Stimulated activated CD4-positive, alpha-beta T cell treated with anti-CD3 and anti-CD28 coated beads, Interleukin-4, amount 100 ng/mL, for 48 hours (primary cell): ENCODE measurements around the gene TUNAR.

ENCODE experiments used
- DNase-seq, 2 donors: peaks; one replicate each; pipeline ENCODE4 v3.0.0-alpha.2; 2020; ENCODE audit warnings: low read depth in 2 of 2

The TUNAR gene

GRCh38 chr14:95872777-95873176 is 3.9 kb upstream of the TUNAR start:
- DNase-seq, result no peak

- no peak for DNase-seq
These were observed 536 bp upstream of the TUNAR start for GRCh38 chr14:95875831-95876760.

GRCh38 chr14:95877633-95878032 is 1.0 kb downstream of the TUNAR start:
- DNase-seq, result no peak

- no peak for DNase-seq
These were observed 7.7 kb downstream of the TUNAR start for GRCh38 chr14:95884377-95884776.

GRCh38 chr14:95885278-95885677 is 8.6 kb downstream of the TUNAR start:
- DNase-seq, result no peak

DNA sequence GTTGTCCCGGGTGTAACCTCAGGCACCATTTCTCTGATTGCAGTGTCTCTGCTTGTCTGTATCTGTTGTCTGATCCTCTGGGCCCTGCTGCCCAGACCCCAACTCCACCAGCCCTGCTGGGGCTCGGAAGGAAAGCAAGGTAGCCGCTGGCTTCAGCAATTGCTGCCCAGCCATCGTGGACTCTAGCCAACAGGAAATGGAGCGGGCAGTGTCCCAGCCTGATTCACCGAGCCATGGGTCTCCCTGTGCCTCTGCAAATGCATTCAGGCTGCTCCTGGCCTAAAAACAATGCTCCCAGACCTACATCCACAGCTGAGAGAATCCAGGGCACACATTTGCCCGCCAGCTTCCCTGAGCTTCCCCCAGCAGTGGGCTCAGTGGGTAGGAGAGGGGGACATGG is 9.2 kb downstream of the TUNAR start:
- no peak for DNase-seq

GRCh38 chr14:95886366-95887056 is 9.9 kb downstream of the TUNAR start:
- DNase-seq, result no peak

DNA sequence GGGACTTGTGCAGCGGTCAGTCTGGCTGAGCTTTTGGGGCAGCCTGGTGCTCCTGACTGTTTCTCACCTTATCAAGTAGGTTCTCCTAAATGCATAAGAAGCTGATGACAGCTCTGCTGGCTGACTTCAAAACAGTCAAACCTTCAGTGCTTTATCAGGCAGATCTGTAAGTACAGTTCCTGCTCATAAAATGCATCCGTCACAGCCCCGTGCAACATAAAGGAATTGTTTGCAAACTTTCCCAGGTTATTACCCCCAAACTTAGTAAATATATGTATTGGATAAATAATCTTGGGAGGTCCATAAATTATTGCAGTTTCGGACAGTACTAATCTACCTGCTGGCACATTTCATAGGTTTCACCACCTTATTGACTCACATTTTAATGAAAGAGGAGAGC is 10.7 kb downstream of the TUNAR start:
- DNase-seq, result no peak

- DNase-seq, result no peak
These were observed 12.8 kb downstream of the TUNAR start for GRCh38 chr14:95889236-95889979.

DNA sequence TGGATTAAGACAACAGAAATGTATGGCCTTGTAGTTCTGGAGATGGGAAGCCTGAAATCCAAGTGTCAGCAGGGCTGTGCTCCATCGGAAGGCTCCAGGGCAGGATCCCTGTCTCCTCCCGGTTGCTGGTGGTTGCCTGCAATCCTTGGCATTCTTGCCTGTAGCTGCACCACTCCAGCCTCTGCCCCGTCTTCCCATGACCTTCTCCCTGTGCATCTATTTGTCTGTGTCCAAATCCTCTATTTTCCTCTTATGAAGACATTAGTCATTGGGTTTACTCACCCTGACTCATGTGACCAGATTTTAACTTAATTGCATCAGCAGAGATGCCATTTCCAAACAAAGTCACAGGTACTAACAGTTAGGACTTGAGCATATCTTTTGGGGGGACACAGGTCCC is 15.1 kb downstream of the TUNAR start:
- no peak for DNase-seq

DNA sequence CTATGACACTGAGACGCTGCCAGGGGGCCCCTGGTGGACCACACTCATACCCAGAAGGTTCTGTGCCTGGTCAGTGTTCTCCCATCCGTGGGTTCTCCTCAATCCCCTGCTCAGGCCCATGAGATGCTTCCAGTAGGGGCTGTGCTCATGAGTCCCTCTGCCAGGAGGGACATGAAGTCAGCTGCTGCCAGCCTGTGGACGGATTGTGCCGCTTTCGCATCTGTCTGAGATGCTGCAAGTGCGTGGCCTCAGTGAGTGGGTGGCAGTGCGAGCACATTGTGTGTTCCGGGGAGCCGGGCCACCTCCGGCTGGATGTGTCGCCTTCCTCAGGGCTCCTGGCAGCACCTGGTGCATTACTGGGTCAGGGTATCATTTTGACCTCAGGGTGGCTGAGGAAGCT is 15.5 kb downstream of the TUNAR start:
- DNase-seq, result no peak

DNA sequence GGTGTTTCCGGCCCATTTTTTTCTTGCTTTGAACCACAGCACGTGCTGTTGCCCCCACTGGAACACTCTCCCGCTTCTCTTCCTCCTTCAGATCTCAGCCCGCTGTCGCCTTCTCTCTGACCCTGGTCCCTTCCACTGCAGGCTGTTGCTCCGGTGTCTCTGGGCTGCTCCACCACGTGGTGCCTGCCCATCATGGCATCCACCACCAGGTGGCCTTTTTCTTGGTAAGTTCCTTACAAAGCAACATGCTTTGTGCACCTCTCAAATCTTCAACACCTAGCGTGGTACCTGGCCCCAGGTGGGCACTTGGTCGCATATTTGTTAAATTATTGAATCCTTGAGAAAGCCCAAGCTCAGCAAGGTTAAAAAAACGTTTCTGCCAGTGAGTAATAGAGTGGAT is 19.1 kb downstream of the TUNAR start:
- DNase-seq, result peak in 1 of 2 donors; percentile 6

- DNase-seq, result no peak
These were observed 20.0 kb downstream of the TUNAR start for GRCh38 chr14:95896498-95897135.

- no peak for DNase-seq
These were observed 20.6 kb downstream of the TUNAR start for GRCh38 chr14:95897280-95897679.

- DNase-seq, result no peak
These were observed 24.4 kb downstream of the TUNAR start for GRCh38 chr14:95901054-95901453.

DNA sequence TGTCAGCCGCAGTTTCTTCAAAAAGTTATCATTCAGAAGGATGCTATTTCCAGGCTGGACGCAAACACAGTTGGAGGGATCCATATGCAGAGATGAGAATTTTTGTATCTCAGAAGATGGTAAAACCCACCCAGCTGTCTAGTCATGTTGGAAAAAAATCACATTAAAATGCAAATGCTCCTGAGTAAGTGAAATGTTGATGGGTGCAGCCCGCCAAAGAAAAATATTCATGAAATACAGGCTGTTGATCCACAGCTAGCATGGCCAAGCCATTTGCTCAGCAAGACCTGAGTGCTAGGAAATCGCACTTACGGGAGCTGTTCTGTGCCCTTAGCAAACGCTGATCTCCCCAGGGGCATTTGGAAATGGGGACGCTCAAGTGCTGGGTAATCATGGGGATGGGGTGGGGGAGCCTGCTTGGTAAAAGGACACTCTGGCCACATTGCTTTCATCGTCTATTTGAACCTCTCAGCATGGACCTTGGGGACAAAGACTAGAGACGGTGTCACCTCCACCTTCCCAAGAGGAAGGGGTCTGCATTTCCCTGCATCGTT is 25.7 kb downstream of the TUNAR start:
- no peak for DNase-seq

DNA sequence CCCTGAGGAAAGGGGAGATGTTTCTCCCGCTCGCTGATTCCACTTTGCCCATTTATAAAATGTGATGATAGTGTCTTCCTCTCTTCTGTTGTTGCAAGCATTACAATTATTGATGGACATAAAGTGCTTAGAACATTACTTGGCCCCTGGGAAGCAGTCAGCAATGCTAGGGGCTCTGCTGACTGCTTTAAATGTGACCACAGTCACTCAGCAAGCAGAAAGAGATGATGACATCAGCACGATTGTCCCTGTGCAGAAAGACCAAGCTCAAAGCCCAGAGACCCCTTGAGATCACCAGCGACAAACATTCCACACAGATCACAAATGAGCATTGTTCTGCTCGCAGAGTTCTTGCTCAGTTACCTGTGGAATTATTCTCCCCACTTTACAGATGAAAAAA is 26.5 kb downstream of the TUNAR start:
- no peak for DNase-seq

- no peak for DNase-seq
These were observed 27.0 kb downstream of the TUNAR start for GRCh38 chr14:95903616-95904107.

DNA sequence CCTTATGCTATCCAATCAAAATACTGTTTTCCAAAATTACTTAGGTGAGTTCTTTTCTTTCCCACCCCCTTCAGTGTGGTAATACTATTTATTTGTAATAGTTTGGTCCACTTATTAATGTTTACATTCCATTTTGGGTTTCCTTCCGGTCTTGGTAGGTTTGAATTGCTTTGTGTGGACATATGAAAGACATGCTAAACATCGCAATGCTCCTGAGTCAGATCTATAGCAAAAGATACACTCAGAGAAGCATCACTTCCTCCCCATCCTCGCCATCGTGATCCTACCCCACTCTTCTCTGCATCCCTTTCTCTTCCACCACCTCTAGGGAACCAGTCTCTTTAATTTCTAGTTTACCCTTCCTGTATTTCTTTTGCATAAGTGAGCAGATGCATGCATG is 30.0 kb downstream of the TUNAR start:
- DNase-seq, result no peak

- no peak for DNase-seq
These were observed 34.0 kb downstream of the TUNAR start for GRCh38 chr14:95910628-95911027.

DNA sequence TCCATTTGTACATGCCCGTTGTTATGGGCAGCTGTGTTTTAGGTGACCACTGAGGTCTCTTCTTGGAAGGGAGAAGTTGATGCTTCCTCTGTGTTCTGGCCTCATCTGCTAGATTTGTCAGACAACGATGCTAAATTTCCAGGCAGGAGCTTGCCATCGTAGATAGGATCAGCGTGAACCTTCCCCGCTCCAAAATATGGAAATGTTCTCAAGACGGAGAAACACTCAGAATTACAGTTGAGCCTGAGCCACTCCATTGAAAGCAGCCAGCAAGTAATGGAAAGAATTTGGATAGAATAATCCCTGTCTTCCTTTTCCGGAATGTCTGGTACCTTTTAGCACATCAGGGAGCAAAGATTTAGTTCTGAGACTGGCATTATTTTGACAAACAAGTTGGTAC is 34.8 kb downstream of the TUNAR start:
- no peak for DNase-seq
